Endometrium (tissue), 2 donors: ENCODE results near the gene LRTM2.

Experiments used
- FAIRE-seq: peaks from 2 replicates; lab custom pipeline; 2012; peaks lifted over from hg19 to GRCh38; lab: Jason Lieb, UNC
- donor health status: control.
- donor health status: control.

Gene LRTM2

DNA sequence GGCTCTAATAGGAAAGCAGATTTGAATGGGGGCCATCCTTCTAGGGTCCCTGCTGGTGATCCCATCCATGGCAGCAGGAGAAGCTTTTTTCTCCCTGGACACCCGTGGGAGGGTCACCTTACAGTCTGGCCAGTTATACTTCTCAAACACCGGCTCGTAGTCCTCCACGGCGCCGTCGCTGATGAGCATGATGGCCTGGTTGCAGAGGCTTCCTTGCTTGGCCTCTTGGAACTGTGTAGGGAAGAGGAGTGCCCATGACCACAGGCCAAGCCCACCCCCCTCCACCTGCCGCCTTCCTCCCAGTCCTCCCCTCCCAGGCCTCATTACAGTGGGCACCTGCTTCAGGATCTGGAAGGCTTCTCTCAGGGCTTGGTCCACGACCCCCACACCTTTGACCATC lies 64.3 kb downstream of the LRTM2 start:
- FAIRE-seq = no peak

DNA sequence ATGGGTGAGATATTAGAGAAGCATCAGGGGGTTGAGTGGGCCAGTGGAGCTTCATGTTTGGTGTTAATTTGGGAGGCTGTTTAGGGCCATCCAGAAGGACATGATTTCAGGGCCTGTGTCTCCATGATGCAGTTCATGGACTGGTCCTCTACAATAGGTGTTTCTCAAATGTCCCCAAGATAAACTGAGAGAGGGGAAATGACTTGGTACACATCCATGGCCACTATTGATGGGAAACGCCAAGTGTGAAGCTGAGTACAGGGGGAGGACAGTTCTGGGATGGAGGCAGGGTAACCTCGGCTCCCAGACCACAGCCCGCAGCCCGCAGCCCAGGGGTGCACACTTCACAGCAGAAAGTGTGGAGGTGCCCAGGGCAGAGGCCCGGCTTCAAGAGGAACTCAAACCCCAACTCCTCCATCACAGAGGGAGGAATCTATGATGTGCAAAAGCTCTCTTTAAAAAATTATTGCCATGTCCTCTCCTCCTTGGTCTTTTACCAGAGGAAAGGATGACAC lies 64.8 kb downstream of the LRTM2 start:
- no peak for FAIRE-seq

DNA sequence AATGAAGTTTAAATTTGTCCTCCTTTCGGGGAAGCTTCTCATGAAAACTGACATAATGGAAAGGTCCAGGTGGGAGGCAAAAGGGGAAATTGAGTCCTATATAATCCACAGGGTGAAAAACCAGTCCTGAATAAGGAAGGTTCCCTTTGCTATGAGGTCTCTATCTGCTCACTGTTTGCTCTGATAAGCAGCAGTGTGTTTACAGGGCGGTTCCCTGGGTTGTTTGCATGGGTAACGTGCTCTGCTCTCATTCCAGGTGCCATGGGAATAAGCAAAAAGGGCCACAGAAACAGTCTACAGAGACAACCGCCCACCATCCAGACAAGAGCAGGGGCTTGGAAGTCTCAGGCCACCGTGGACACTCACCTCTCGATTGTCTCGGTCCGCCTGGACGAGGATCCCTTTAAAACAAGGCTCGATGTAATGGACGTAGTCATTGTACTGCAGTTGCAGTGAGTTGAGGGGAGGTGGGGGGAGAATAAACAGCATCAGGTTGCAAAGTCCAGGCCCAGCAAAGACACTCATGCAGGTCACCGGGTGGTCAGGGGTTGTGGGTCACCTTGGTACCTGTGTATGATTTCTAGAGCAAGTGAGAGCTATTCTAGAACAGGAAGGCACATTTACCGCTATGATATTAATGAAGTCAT lies 65.4 kb downstream of the LRTM2 start:
- FAIRE-seq = no peak
